B cell (primary cell): ENCODE measurements around the gene EVI5L. TPM values are rescaled to one million over a fixed set of nuclear protein-coding genes. Genes with fewer than 3 reads are reported as not detected.

Source experiments
- ATAC-seq: fragments of 200-7000 bp; cut with Tn5 transposase; one replicate; pipeline ENCODE4 v1.10.0; 2021; ENCODE audit warnings: low read depth, mild to moderate bottlenecking, moderate number of reproducible peaks, moderate library complexity
- CTCF ChIA-PET: fragments of 350-600 bp; sonication (Branson Sonifier 250); formaldehyde crosslinking; loops from one replicate; lab custom pipeline; 2021; ENCODE audit warnings: antibody characterized with exemption, inconsistent platforms; lab: Charles Lee
- POLR2A ChIA-PET: fragments of 350-600 bp; sonication (Branson Sonifier 250); formaldehyde crosslinking; loops from one replicate; lab custom pipeline; 2021; ENCODE audit warnings: antibody characterized with exemption; lab: Charles Lee
- DNase-seq: peaks from one replicate; pipeline ENCODE4 v3.0.0; 2013
- H2AFZ ChIP-seq: 2 replicates; pipeline ENCODE4 v1.6.1; 2012; ENCODE audit warnings: mild to moderate bottlenecking, low read depth, low read length; ENCODE audit not compliant: insufficient read depth, poor library complexity, severe bottlenecking
- H3K27ac ChIP-seq, 2 donors: 1 replicate in 1 of 2; 2 replicates in 1 of 2; pipeline ENCODE4 v1.5.1; 2012 to 2013; ENCODE audit warnings: low read length in 2 of 2, mild to moderate bottlenecking in 2 of 2, moderate library complexity in 1 of 2
- H3K27me3 ChIP-seq, 4 experiments: fragments of 200-600 bp in 1 of 4; sonication (generic) in 1 of 4; replicated peaks in 1 of 4; 1 replicate in 2 of 4; 2 replicates in 2 of 4; pipeline versions ENCODE4 v1.6.1 to v1.7.0; 2013 to 2016; ENCODE audit warnings: low read length in 3 of 4, mild to moderate bottlenecking in 2 of 4, mixed read lengths in 1 of 4, moderate library complexity in 1 of 4; ENCODE audit not compliant: insufficient read depth in 4 of 4, control insufficient read depth in 3 of 4; ENCODE audit errors: control extremely low read depth in 1 of 4
- H3K36me3 ChIP-seq, 2 experiments: replicated peaks in 1 of 2; 1 replicate in 1 of 2; 2 replicates in 1 of 2; pipeline versions ENCODE4 v1.6.1 to v1.7.1; 2013; ENCODE audit warnings: low read length in 1 of 2; ENCODE audit not compliant: insufficient read depth in 2 of 2, control insufficient read depth in 1 of 2; ENCODE audit errors: control extremely low read depth in 1 of 2, extremely low read depth in 1 of 2
- H3K4me1 ChIP-seq, 2 donors: fragments of 200-600 bp in 1 of 2; sonication (generic) in 1 of 2; 1 replicate in 1 of 2; 2 replicates in 1 of 2; pipeline versions ENCODE4 v1.5.1 to v1.6.1; 2013 to 2017; ENCODE audit warnings: low read length in 2 of 2; ENCODE audit not compliant: control insufficient read depth in 2 of 2, insufficient read depth in 2 of 2
- H3K4me2 ChIP-seq: replicated peaks from 2 replicates; pipeline ENCODE3; 2012; ENCODE audit warnings: mild to moderate bottlenecking, low read depth, low read length; ENCODE audit not compliant: poor library complexity, severe bottlenecking
- H3K4me3 ChIP-seq, 5 experiments: fragments of 200-600 bp in 1 of 5; sonication (generic) in 1 of 5; 1 replicate in 3 of 5; 2 replicates in 2 of 5; pipeline versions ENCODE4 v1.5.1 to v1.7.0; 2011 to 2016; ENCODE audit warnings: low read length in 4 of 5, mild to moderate bottlenecking in 4 of 5, low read depth in 2 of 5, control low read depth in 1 of 5, moderate library complexity in 1 of 5; ENCODE audit not compliant: insufficient read depth in 1 of 5; ENCODE audit errors: control extremely low read depth in 1 of 5, extremely low read depth in 1 of 5
- H3K79me2 ChIP-seq: fragments of 200-600 bp; sonication (generic); one replicate; pipeline ENCODE4 v1.6.0; 2016; ENCODE audit warnings: low read length; ENCODE audit not compliant: control insufficient read depth, insufficient read depth
- H3K9ac ChIP-seq: fragments of 200-600 bp; sonication (generic); 2 replicates; pipeline ENCODE4 v1.6.1; 2017; ENCODE audit warnings: mild to moderate bottlenecking, low read length, moderate library complexity
- H3K9me3 ChIP-seq, 3 donors: one replicate each; pipeline versions ENCODE4 v1.6.1 to v1.7.1; 2013; ENCODE audit warnings: low read length in 2 of 3; ENCODE audit not compliant: control insufficient read depth in 2 of 3, insufficient read depth in 1 of 3; ENCODE audit errors: control extremely low read depth in 1 of 3
- H4K20me1 ChIP-seq: 2 replicates; pipeline ENCODE4 v1.6.0; 2012; ENCODE audit warnings: mild to moderate bottlenecking, low read length; ENCODE audit not compliant: insufficient read depth, control insufficient read depth, poor library complexity, severe bottlenecking
- H3K27ac Mint-ChIP-seq: one replicate; pipeline ENCODE4 v1.8.0; 2021; ENCODE audit warnings: mixed read lengths
- H3K27me3 Mint-ChIP-seq: one replicate; pipeline ENCODE4 v1.8.0; 2021; ENCODE audit warnings: mixed read lengths
- H3K4me1 Mint-ChIP-seq: one replicate; pipeline ENCODE4 v1.8.0; 2021; ENCODE audit warnings: mixed read lengths
- H3K4me3 Mint-ChIP-seq: one replicate; pipeline ENCODE4 v1.8.0; 2021; ENCODE audit warnings: mixed read lengths
- H3K9me3 Mint-ChIP-seq: one replicate; pipeline ENCODE4 v1.8.0; 2022; ENCODE audit warnings: mixed read lengths; ENCODE audit not compliant: insufficient read depth
- EZH2 ChIP-seq: IDR thresholded peaks from 2 replicates; pipeline ENCODE4 v1.6.1; 2012; ENCODE audit warnings: borderline replicate concordance, low read depth, mild to moderate bottlenecking, moderate library complexity, low read length; ENCODE audit not compliant: insufficient read depth, poor library complexity, severe bottlenecking
- WGBS: methylation state at CpG from one replicate; pipeline ENCODE4 v1.1.5; 2013; ENCODE audit warnings: missing lambda C conversion rate; ENCODE audit not compliant: insufficient coverage; 5-methylcytosine and 5-hydroxymethylcytosine counted together
- intact Hi-C: fragments of 100-400 bp; cut with micrococcal nuclease; formaldehyde crosslinking; loops from one replicate; pipeline ENCODE4 v1.10.0; 2022
- polyA plus RNA-seq: library from polyadenylated mRNA; depleted of rRNA; stranded (reverse); fragments of >200 nt; gene quantifications from 2 replicates; pipeline ENCODE4 v1.2.3, GENCODE V29; 2012
- total RNA-seq, 2 donors: library from RNA; stranded (reverse); fragments of 120-200 nt in 1 of 2; gene quantifications; 1 replicate in 1 of 2; 2 replicates in 1 of 2; pipeline versions ENCODE4 v1.2.3 to v1.2.4, GENCODE V29; 2013 to 2022
- TF ChIP-seq, protein P1 (sequence below): fragments of 200-600 bp; IDR thresholded peaks from one replicate; pipeline ENCODE4 v1.8.0; 2022; ENCODE audit warnings: antibody characterized with exemption, mild to moderate bottlenecking

Gene EVI5L
- total and polyA plus RNA-seq, 2 donors (not counting 1 experiment from before 2014, with no cell fraction given): 7.9 to 11.8 TPM

DNA sequence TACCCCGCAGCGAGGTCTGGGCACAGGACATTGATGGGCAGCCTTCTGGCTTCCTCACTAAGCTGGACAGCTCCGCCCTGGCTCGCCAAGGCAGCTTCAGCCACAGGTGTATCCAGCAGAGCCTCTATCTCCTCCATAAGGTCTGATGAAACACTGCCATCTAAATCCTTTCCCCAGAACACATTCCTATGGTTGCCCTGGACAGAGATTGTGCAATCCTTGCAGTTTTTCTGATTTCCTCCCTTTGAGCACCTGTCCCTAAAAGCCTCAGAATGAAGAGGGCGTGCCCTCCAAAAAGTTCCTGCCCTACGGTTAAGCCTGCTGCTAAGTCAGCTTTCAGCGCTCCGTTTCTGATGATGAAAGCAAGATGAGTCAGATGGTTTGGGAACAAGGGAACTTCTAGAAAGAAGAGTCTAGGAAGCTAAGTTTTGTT lies 46.0 kb upstream of the EVI5L start:
- Mint-ChIP-seq H3K27me3 (peaks cover 37% of the 10 kb centered on the region), H3K27ac (no peak overlapping the region), H3K9me3 (no peaks in the 10 kb centered on the region), H3K4me3 (no peak overlapping the region), H3K4me1 (peaks cover 10% of the 10 kb centered on the region)
- no peak for DNase-seq
- no peak overlapping the region for H3K4me2 ChIP-seq
- intact Hi-C loops: no loop called here
- H3K9me3 ChIP-seq: peaks cover 0 to 35% (median 6%) of the 10 kb centered on the region in 3 donors
- no peaks in the 10 kb centered on the region for H3K79me2 ChIP-seq
- H3K9ac ChIP-seq: no peak overlapping the region
- H3K27ac ChIP-seq: no peak overlapping the region
- no peaks in the 10 kb centered on the region for H4K20me1 ChIP-seq
- WGBS: 71% methylated on average over 4 of the region's 8 CpGs
- no peak for TF ChIP-seq EZH2
- TF ChIP-seq, protein P1, sequence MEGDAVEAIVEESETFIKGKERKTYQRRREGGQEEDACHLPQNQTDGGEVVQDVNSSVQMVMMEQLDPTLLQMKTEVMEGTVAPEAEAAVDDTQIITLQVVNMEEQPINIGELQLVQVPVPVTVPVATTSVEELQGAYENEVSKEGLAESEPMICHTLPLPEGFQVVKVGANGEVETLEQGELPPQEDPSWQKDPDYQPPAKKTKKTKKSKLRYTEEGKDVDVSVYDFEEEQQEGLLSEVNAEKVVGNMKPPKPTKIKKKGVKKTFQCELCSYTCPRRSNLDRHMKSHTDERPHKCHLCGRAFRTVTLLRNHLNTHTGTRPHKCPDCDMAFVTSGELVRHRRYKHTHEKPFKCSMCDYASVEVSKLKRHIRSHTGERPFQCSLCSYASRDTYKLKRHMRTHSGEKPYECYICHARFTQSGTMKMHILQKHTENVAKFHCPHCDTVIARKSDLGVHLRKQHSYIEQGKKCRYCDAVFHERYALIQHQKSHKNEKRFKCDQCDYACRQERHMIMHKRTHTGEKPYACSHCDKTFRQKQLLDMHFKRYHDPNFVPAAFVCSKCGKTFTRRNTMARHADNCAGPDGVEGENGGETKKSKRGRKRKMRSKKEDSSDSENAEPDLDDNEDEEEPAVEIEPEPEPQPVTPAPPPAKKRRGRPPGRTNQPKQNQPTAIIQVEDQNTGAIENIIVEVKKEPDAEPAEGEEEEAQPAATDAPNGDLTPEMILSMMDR: no peak
- ChIA-PET CTCF (interaction anchor here (1.8 kb wide), 1 partner anchor 16 kb away, joined by 6 read pairs; no protein-coding TSS in a partner anchor), POLR2A (no interaction called here)
- no peaks in the 10 kb centered on the region for H3K36me3 ChIP-seq
- H2AFZ ChIP-seq: no peak overlapping the region
- no peak for ATAC-seq
- H3K27me3 ChIP-seq: peaks cover 0 to 31% (median 19%) of the 10 kb centered on the region in 4 experiments
- H3K4me1 ChIP-seq: peaks cover 15 to 16% of the 10 kb centered on the region in 2 donors
- H3K4me3 ChIP-seq: no peak overlapping the region

DNA sequence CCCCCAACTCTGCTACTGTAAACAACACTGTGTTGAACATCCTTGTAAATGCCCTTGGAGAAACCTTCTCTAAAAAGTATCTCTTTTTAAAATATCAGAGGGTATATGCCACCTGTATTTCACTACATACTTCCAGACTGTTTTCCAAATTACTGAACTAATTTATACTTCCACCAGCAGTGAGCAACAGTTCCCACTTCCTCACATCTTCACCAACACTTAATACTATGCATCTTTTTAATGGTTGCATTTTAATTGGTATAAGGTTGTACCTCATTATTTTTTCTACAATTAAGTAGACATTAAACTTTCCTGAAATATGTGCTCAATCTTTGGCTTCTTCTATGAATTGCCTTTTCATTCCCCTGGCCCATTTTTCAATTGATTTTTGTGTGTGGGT lies 45.2 kb upstream of the EVI5L start:
- Mint-ChIP-seq H3K27me3 (peaks cover 44% of the 10 kb centered on the region), H3K4me1 (peaks cover 17% of the 10 kb centered on the region), H3K27ac (no peak overlapping the region), H3K9me3 (no peaks in the 10 kb centered on the region), H3K4me3 (no peak overlapping the region)
- Histone ChIP-seq H3K9ac (no peak overlapping the region), H3K4me3 (no peak overlapping the region), H2AFZ (no peak overlapping the region), H3K27ac (no peak overlapping the region), H4K20me1 (no peaks in the 10 kb centered on the region), H3K27me3 (peaks cover 0 to 36% (median 24%) of the 10 kb centered on the region in 4 experiments), H3K9me3 (peaks cover 0 to 36% (median 3%) of the 10 kb centered on the region in 3 donors), H3K36me3 (no peaks in the 10 kb centered on the region), H3K4me1 (peaks cover 24 to 25% of the 10 kb centered on the region in 2 donors), H3K79me2 (no peaks in the 10 kb centered on the region), H3K4me2 (no peak overlapping the region)
- ATAC-seq: no peak
- TF ChIP-seq EZH2: no peak
- TF ChIP-seq, protein P1: no peak
- ChIA-PET CTCF (interaction anchor here (1.0 to 1.8 kb wide), 2 partner anchors 15 to 217 kb away, joined by 3 to 6 read pairs; no protein-coding TSS in a partner anchor), POLR2A (no interaction called here)
- intact Hi-C loops: no loop called here
- DNase-seq: no peak
